Endothelial cell of umbilical vein (primary cell): ENCODE measurements around the gene NAA10. TPM values are rescaled to one million over a fixed set of nuclear protein-coding genes. Genes with fewer than 3 reads are reported as not detected.

Experiments used
- BruUV-seq: library from RNA; stranded (reverse); fragments of 400-500 nt; replicated peaks from 2 replicates; lab custom pipeline; 2021; lab: Mats Ljungman, UMichigan
- CTCF ChIA-PET: fragments of 300-600, 350-600 bp; sonication (Branson Sonifier 250); formaldehyde crosslinking; loops from one replicate; lab custom pipeline; 2021; ENCODE audit warnings: antibody characterized with exemption, inconsistent platforms; lab: Charles Lee
- POLR2A ChIA-PET: fragments of 300-600, 350-600 bp; sonication (Branson Sonifier 250); formaldehyde crosslinking; loops from one replicate; lab custom pipeline; 2021; ENCODE audit warnings: antibody characterized with exemption, inconsistent platforms; lab: Charles Lee
- DNase-seq: peaks from one replicate; pipeline ENCODE4 v3.0.0-alpha.2; 2011; ENCODE audit warnings: low read depth, low spot score
- FAIRE-seq: peaks from 2 replicates; lab custom pipeline; 2011; peaks lifted over from hg19 to GRCh38; lab: Jason Lieb, UNC
- H2AFZ ChIP-seq: 2 replicates; pipeline ENCODE4 v1.6.0; 2012; ENCODE audit warnings: low read depth, low read length, control low read depth, inconsistent platforms
- H3K27ac ChIP-seq: 2 replicates; pipeline ENCODE4 v1.5.1; 2011; ENCODE audit warnings: low read depth, mild to moderate bottlenecking, control low read depth, low read length, moderate library complexity; ENCODE audit not compliant: insufficient read depth
- H3K27me3 ChIP-seq, 2 experiments: 2 replicates each; pipeline versions ENCODE4 v1.6.0 to v1.6.1; 2011; ENCODE audit warnings: low read length in 2 of 2, mixed read lengths in 1 of 2; ENCODE audit not compliant: control insufficient read depth in 2 of 2, insufficient read depth in 2 of 2
- H3K36me3 ChIP-seq, 2 experiments: 2 replicates in 1 of 2; 3 replicates in 1 of 2; pipeline ENCODE4 v1.5.1; 2011; ENCODE audit warnings: low read length in 2 of 2, mild to moderate bottlenecking in 1 of 2, moderate library complexity in 1 of 2; ENCODE audit not compliant: control insufficient read depth in 2 of 2, insufficient read depth in 2 of 2; ENCODE audit errors: extremely low read depth in 1 of 2
- H3K4me1 ChIP-seq: 3 replicates; pipeline ENCODE4 v1.5.1; 2011; ENCODE audit warnings: mild to moderate bottlenecking, low read length; ENCODE audit not compliant: control insufficient read depth, insufficient read depth; ENCODE audit errors: extremely low read depth
- H3K4me2 ChIP-seq: 2 replicates; pipeline ENCODE4 v1.6.1; 2011; ENCODE audit warnings: low read length, control low read depth, mixed read lengths; ENCODE audit not compliant: insufficient read depth
- H3K4me3 ChIP-seq, 3 experiments: fragments of 200-600 bp in 1 of 3; sonication (generic), shearing (Covaris generic) in 1 of 3; replicated peaks in 1 of 3; 2 replicates each; pipeline ENCODE4 v1.5.1; 2011 to 2016; ENCODE audit warnings: control low read depth in 3 of 3, low read length in 3 of 3, mild to moderate bottlenecking in 2 of 3, inconsistent platforms in 1 of 3, low read depth in 1 of 3, moderate library complexity in 1 of 3; ENCODE audit not compliant: insufficient read depth in 1 of 3
- H3K79me2 ChIP-seq: 2 replicates; pipeline ENCODE4 v1.6.0; 2012; ENCODE audit warnings: low read length, inconsistent platforms; ENCODE audit not compliant: control insufficient read depth, insufficient read depth
- H3K9ac ChIP-seq: replicated peaks from 2 replicates; pipeline ENCODE3; 2011; ENCODE audit warnings: low read length, control low read depth; ENCODE audit not compliant: insufficient read depth; ENCODE audit errors: extremely low read depth
- H3K9me1 ChIP-seq: replicated peaks from 3 replicates; pipeline ENCODE4 v1.6.0; 2011; ENCODE audit warnings: mild to moderate bottlenecking, low read length; ENCODE audit not compliant: control insufficient read depth, insufficient read depth; ENCODE audit errors: extremely low read depth
- H3K9me3 ChIP-seq: replicated peaks from 2 replicates; pipeline ENCODE4 v1.5.1; 2012; ENCODE audit warnings: low read length, inconsistent platforms; ENCODE audit not compliant: control insufficient read depth, insufficient read depth
- H4K20me1 ChIP-seq: replicated peaks from 2 replicates; pipeline ENCODE3; 2011; ENCODE audit warnings: mild to moderate bottlenecking, low read length; ENCODE audit not compliant: control insufficient read depth, insufficient read depth; ENCODE audit errors: extremely low read depth
- CTCF ChIP-seq, 2 donors: IDR thresholded peaks; 1 replicate in 1 of 2; 2 replicates in 1 of 2; pipeline ENCODE4 v1.5.1; 2011; ENCODE audit warnings: low read length in 2 of 2, mild to moderate bottlenecking in 2 of 2, moderate library complexity in 2 of 2, control low read depth in 1 of 2, inconsistent platforms in 1 of 2, low read depth in 1 of 2; ENCODE audit not compliant: insufficient read depth in 1 of 2; ENCODE audit errors: extremely low read depth in 1 of 2
- EZH2 ChIP-seq: IDR thresholded peaks from 2 replicates; pipeline ENCODE4 v1.6.1; 2012; ENCODE audit warnings: borderline replicate concordance, low read depth, mild to moderate bottlenecking, moderate library complexity, low read length, inconsistent platforms; ENCODE audit not compliant: severe bottlenecking
- FOS ChIP-seq: IDR thresholded peaks from 2 replicates; pipeline ENCODE4 v1.6.1; 2011; ENCODE audit warnings: mild to moderate bottlenecking, low read length, moderate library complexity, borderline replicate concordance; ENCODE audit not compliant: insufficient read depth
- GATA2 ChIP-seq: IDR thresholded peaks from 2 replicates; pipeline ENCODE4 v1.7.0; 2011; ENCODE audit warnings: low read depth, mild to moderate bottlenecking, moderate library complexity, mixed read lengths, low read length; ENCODE audit not compliant: insufficient read length, insufficient read depth
- JUN ChIP-seq: IDR thresholded peaks from 2 replicates; pipeline ENCODE4 v1.6.1; 2011; ENCODE audit warnings: borderline replicate concordance, low read depth; ENCODE audit not compliant: insufficient read length, insufficient read depth
- MAX ChIP-seq: IDR thresholded peaks from 2 replicates; pipeline ENCODE4 v1.6.1; 2011; ENCODE audit not compliant: insufficient read depth, insufficient read length
- MYC ChIP-seq: IDR thresholded peaks from one replicate; pipeline ENCODE4 v1.6.1; 2011; ENCODE audit warnings: mild to moderate bottlenecking, low read depth, low read length
- POLR2A ChIP-seq: IDR thresholded peaks from 2 replicates; pipeline ENCODE4 v1.6.1; 2012; ENCODE audit warnings: low read depth, mild to moderate bottlenecking, control low read depth, low read length
- POLR2AphosphoS5 ChIP-seq: IDR thresholded peaks from 2 replicates; pipeline ENCODE4 v1.6.1; 2012; ENCODE audit warnings: low read depth, mild to moderate bottlenecking, control low read depth, low read length, moderate library complexity; ENCODE audit not compliant: insufficient read depth
- dilution Hi-C: fragments of 300-500 bp; cut with MboI; formaldehyde crosslinking; loops from one replicate; pipeline ENCODE4 v1.15.0; 2019; ENCODE audit warnings: low sequenced_read_pairs; ENCODE audit not compliant: extremely low pct_ligation_motif_present
- intact Hi-C: fragments of 100-400 bp; cut with micrococcal nuclease; formaldehyde crosslinking; loops from one replicate; pipeline ENCODE4 v1.10.0; 2022
- polyA plus RNA-seq, 4 experiments: library from polyadenylated mRNA; depleted of rRNA in 3 of 4; stranded (reverse) in 3 of 4; unstranded in 1 of 4; fragments of >200 nt; gene quantifications; 2 replicates each; pipeline versions ENCODE4 v1.2.1 to v1.2.3, GENCODE V29; 2011 to 2012; ENCODE audit warnings: missing spikeins in 1 of 4
- total RNA-seq: library from RNA; stranded (reverse); gene quantifications from 2 replicates; pipeline ENCODE4 v1.2.3, GENCODE V29; 2021

Gene NAA10
- total and polyA plus RNA-seq, 2 donors (not counting 3 experiments of a cell fraction or from before 2014, with no cell fraction given) = 141 to 144 TPM

GRCh38 chrX:153882086-153882498 lies 52.7 kb downstream of the NAA10 start:
- Histone ChIP-seq H3K9me3 (no peaks in the 10 kb centered on the region), H3K27me3 (peaks cover 24 to 29% of the 10 kb centered on the region in 2 experiments), H3K4me2 (no peak overlapping the region), H3K9ac (no peak overlapping the region), H3K79me2 (no peaks in the 10 kb centered on the region), H2AFZ (no peak overlapping the region), H4K20me1 (no peaks in the 10 kb centered on the region), H3K4me1 (no peaks in the 10 kb centered on the region), H3K36me3 (no peaks in the 10 kb centered on the region), H3K9me1 (no peaks in the 10 kb centered on the region), H3K27ac (no peak overlapping the region), H3K4me3 (no peak overlapping the region)
- ChIA-PET POLR2A (no interaction called here), CTCF (no interaction called here)
- intact Hi-C loops = loop anchor here (10.0 kb wide), 1 partner anchor 67 kb away; no protein-coding TSS in a partner anchor
- no TSS peak for BruUV-seq
- TF ChIP-seq FOS (no peak), EZH2 (no peak), MYC (no peak), GATA2 (no peak), MAX (no peak), JUN (no peak), POLR2A (no peak), CTCF (IDR thresholded peaks at IDR 0.05; ENCODE audit: extremely low read depth in 1 of 2, insufficient read depth in 1 of 2, low read depth in 1 of 2, low read length in 2 of 2) (no peak), POLR2AphosphoS5 (no peak)
- DNase-seq (no peak), FAIRE-seq (no peak)
- dilution Hi-C loops = no loop called here
